ENCODE results near the gene MTX1. TPM values are rescaled to one million over a fixed set of nuclear protein-coding genes. Genes with fewer than 3 reads are reported as not detected.

The MTX1 gene
- total RNA-seq, 4 donors from 2014 or later, result 37.9 to 75.5 (median 52.1) TPM

DNA sequence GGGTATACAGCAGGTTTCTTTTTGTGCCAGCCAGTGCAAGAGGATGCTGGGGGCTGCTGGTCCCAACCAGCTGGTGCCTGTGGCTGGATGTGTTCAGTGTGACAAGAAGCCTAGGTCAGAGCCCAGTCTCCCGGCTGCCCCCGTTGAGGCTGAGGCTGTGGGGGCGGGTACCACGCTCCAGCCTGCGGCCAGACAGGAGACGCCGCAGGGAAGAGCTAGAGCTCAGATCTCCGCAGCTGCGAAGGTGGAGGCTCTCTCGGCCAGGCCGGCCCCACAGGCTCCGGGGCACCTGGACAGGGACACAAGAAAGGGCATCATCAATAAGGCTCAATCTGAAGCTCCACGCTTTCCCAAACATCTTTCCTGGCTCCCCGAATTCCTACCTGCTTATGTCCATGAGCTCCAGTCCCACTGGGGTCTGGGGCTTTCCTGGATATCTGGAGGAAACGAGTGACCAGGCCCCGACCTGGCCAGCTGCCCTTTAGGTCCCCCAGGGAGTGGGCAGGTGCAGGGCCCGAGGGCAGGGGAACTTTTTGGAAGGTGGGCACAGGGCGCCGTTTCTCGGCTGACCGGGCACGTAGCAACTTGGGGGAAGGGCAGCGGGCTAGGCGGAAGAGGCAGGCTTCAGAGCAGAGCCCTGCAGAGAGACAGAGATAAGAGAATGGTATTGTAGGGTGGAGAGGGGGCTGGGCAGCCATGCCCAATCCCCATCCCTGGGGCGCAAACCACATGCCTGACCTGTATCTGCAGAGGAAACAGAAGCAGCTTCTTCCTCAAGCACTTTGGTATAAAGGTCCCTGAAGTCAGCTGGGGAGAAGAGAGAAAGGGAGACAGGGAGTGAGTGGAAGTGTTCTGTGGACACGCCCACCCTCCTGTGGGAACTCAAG, 39.4 kb downstream of the MTX1 start:
- TF ChIP-seq POLR2A (IDR thresholded peaks at IDR 0.05) (no peak), CTCF (IDR thresholded peaks at IDR 0.05) (no peak)
- H3K36me3 ChIP-seq, result peaks cover 0 to 4% of the 10 kb centered on the region in 2 donors
- H3K4me1 ChIP-seq, result peaks cover 17 to 25% of the 10 kb centered on the region in 2 donors
- intact Hi-C loops (cut with DNase I), result no loop called here
- H3K4me3 ChIP-seq (replicated peaks in 1 of 3), result no peak overlapping the region
- no peak for DNase-seq
- no peaks in the 10 kb centered on the region for H3K9me3 ChIP-seq
- H3K27me3 ChIP-seq, result no peaks in the 10 kb centered on the region
- no peak overlapping the region for H3K27ac ChIP-seq
- WGBS, 2 donors, result 93 to 94% methylated on average over 18 to 26 of the region's 26 CpGs

- DNase-seq, result no peak
- intact Hi-C loops (cut with DNase I), result loop anchor here (5.0 kb wide), 1 partner anchor 342 kb away; no protein-coding TSS in a partner anchor
- WGBS, 2 donors, result 43% methylated on average over 4 of the region's 28 CpGs; no CpG with 5 or more reads in 1 of the 2 donors
- peaks cover 14 to 23% of the 10 kb centered on the region in 2 donors for H3K4me1 ChIP-seq
- no peak overlapping the region for H3K27ac ChIP-seq
- no peak for TF ChIP-seq POLR2A (IDR thresholded peaks at IDR 0.05)
- TF ChIP-seq CTCF (IDR thresholded peaks at IDR 0.05), result no peak
- H3K4me3 ChIP-seq (replicated peaks in 1 of 3), result peak overlapping the region in 1 of 3 donors; percentile 18
- peaks cover 0 to 4% of the 10 kb centered on the region in 2 donors for H3K36me3 ChIP-seq
- no peaks in the 10 kb centered on the region for H3K9me3 ChIP-seq
- H3K27me3 ChIP-seq, result no peaks in the 10 kb centered on the region
These were observed 41.7 kb downstream of the MTX1 start for GRCh38 chr1:155250246-155250632.

DNA sequence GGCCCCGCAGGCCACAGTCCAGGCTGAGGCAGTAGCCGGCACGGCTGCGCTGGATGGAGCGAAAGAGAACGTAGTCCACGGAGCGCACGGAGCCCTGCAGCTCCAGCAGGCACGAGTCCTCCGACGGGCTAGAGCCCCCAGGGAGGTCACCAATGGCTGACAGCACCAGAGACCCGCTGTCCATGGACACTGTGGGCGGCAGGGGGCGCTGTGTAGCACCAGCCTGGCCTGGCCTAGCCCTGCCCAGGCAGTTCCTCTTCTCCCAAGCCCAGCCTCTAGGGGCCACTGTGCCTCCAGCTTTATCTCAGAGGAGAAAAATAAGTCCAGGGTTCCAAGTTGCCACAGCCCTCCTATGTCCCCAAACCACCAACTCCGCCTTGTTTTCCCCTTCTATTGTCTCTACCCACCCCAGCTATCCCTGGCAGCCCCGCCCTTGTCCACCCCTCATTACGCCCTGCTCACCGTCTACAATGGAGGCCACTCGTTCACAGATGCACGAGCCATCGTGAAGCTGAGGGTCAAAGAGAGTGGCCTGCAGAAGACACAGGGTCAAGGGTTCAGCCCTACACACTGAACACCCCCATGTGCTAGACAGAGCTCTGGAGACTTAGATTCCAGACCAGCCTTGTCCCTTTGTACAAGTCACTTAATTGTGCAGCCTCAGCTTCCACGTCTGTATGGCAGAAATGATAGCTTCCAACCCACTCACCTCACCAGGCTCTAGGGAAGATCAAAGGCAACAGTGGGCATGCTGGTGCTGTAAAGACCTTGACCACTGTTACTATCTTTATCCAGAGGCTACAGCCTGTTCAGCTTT, 42.3 kb downstream of the MTX1 start:
- peak; percentile 91 to 94 for DNase-seq
- H3K27me3 ChIP-seq, result no peaks in the 10 kb centered on the region
- TF ChIP-seq CTCF (IDR thresholded peaks at IDR 0.05) (peak; percentile 86 to 99 (median 99)), POLR2A (IDR thresholded peaks at IDR 0.05) (no peak)
- WGBS, 2 donors, result 44 to 51% methylated on average over 8 of the region's 23 CpGs
- H3K9me3 ChIP-seq, result no peaks in the 10 kb centered on the region
- no peak overlapping the region for H3K27ac ChIP-seq
- peaks cover 0 to 4% of the 10 kb centered on the region in 2 donors for H3K36me3 ChIP-seq
- peak overlapping the region in 1 of 3 donors; percentile 18 for H3K4me3 ChIP-seq (replicated peaks in 1 of 3)
- H3K4me1 ChIP-seq, result peaks cover 14 to 25% of the 10 kb centered on the region in 2 donors
- intact Hi-C loops (cut with DNase I), result loop anchor here (5.0 kb wide), 1 partner anchor 341 kb away; no protein-coding TSS in a partner anchor

- Histone ChIP-seq H3K4me1 (peaks cover 14 to 29% of the 10 kb centered on the region in 2 donors), H3K27me3 (no peaks in the 10 kb centered on the region), H3K27ac (no peak overlapping the region), H3K36me3 (peaks cover 0 to 4% of the 10 kb centered on the region in 2 donors), H3K4me3 (replicated peaks in 1 of 3) (no peak overlapping the region), H3K9me3 (no peaks in the 10 kb centered on the region)
- intact Hi-C loops (cut with DNase I), result loop anchor here (5.0 kb wide), 1 partner anchor 341 kb away; no protein-coding TSS in a partner anchor
- DNase-seq, result no peak
- 74 to 86% methylated on average over 3 to 7 of the region's 7 CpGs for WGBS, 2 donors
- TF ChIP-seq POLR2A (IDR thresholded peaks at IDR 0.05) (no peak), CTCF (IDR thresholded peaks at IDR 0.05) (no peak)
These were observed 43.1 kb downstream of the MTX1 start for GRCh38 chr1:155251566-155251965.
